ENCODE measurements around the gene APOL4.

GRCh38 chr22:36249160-36249559 lies 47.6 kb upstream of the APOL4 start:
- TF ChIP-seq CTCF (optimal IDR thresholded peaks at IDR 0.05 in 1 of 3, IDR thresholded peaks at IDR 0.05 in 1 of 3, conservative IDR thresholded peaks at IDR 0.05 in 1 of 3; ENCODE audit: extremely low read depth in 1 of 3, insufficient read depth in 2 of 3, low read length in 3 of 3) (no peak), EZH2 (IDR thresholded peaks at IDR 0.05; ENCODE audit: low read length) (no peak)

Measured in keratinocyte (primary cell).